PC-9 (cell line): ENCODE results near the gene CHST11.

Source experiments
- CTCF ChIP-seq: fragments of 200-600 bp; sonication (generic); conservative IDR thresholded peaks from 2 replicates; pipeline ENCODE4 v1.6.1; 2017; ENCODE audit warnings: mixed run types, antibody characterized with exemption, mild to moderate bottlenecking, moderate library complexity
- EZH2 ChIP-seq: fragments of 200-600 bp; sonication (generic); IDR thresholded peaks from 2 replicates; pipeline ENCODE4 v1.8.0; 2017; ENCODE audit warnings: antibody characterized with exemption, low read depth

GRCh38 chr12:104585448-104586055, 128.8 kb downstream of the CHST11 start:
- TF ChIP-seq CTCF (no peak), EZH2 (no peak)
